ENCODE results near the gene ISG15.

The ISG15 gene

DNA sequence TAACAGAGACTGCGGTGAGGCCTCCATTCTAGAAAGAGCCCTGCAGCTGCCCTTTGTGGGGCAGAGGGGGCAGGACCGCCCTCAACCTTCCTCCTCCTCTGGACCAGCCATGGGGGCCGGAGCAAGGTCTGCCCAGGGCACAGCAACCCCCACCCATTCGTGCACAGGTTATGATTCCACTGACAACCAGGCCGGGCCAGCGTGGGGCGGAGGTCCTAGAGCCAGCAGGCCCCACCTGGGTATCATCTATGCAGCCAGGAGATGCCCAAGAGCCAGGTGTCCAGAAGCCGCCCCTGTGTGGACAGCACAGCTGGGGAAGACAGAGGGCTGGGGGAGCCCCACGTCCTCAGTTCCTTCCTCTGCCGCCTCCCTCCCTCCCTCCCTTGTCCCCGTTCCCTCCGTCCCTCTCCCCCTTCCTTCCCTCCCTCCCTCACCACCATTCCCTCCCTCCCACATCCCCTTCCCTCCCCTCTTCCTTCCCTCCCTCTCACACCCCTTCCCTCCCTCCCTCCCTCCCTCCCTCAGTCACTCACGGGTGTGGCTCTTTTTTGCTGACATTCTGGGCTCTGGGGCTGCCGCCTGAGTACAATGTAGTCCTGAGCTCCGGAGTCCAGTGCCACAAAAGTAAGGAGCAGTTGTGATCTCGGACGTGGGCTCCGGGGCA, 48.5 kb downstream of the ISG15 start:
- no peak for DNase-seq (ENCODE audit: low read depth)

DNA sequence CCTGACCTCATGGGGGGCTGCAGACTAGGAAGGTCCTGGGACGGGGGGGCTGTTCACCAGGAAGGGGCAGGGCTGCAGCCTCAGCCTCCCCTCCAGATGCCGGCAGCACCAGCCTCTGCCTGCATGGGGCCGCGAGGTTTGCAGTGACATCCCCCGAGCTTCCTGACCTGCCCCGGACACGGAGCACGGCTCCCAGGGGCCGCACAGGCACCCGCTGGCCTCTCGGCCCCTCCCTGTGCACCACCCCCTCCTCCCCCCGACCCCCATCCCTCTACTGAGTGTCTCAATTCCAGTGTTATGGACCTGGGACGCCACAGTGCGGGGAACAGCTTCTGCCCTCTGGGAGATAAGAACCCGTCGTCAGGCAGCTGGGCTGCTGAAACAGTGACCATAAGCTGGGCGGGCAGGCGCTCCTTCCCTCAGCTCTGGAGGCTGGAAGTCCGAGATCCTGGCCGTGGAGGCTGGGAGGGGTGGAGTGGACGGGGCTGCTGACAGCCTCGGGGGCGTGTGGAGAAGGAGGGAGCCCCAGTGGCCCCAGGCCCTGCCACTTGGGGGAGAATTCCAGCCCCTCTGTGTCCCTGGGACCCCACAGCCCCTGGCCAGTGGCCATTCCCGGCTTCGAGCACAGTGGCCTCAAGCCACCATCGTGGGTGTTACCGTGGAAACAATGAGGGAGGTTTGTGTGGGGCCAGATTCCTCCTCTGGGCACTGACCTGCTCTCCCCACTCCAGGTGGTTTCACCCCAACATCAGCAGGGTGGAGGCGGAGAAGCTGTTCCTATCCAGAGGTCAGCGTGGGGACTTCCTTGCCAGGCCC, 49.3 kb downstream of the ISG15 start:
- DNase-seq (ENCODE audit: low read depth) = no peak

DNA sequence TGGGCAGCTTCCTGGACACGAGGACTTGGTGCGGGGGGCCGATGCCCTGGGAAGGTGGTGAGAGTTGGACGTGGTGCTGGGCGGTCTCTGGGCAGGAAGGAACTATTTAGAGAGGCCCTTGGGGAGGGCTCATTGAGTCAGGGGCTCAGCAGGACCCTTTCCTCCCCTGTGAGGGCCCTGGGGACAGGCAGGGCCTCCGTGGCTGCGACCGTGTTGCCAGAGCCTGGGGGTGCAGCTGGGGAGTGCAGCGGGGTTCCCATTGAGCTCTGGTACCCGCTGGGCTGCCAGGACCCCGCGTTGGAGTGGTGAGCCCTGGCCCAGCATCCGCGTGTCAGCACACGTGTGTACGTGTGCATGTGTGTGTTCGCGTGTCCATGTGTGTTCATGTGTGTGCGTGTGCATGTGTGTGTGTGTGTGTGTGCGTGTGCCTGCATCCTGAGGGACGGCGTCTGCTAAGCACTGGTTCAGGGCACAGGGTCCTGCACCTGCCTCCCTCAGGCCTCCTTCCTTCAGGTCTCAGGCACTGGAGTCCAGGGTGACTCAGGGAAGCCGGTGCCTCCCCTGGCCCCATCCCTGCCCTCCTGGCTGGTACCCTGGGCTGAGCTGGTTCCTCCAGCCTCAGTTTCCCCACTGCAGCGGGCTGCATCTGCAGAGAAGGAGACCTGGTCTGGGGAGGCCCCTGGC, 50.1 kb downstream of the ISG15 start:
- no peak for DNase-seq (ENCODE audit: low read depth)

Data from T follicular helper cell (primary cell).